Uterus (tissue), 4 donors: ENCODE measurements around the gene CTR9. TPM values are rescaled to one million over a fixed set of nuclear protein-coding genes. Genes with fewer than 3 reads are reported as not detected.

ENCODE experiments used
- DNase-seq, 2 donors: peaks; one replicate each; pipeline ENCODE4 v3.0.0-alpha.2; 2019 to 2020
- H3K27ac ChIP-seq, 2 donors: fragments of 200-600 bp; sonication (generic); 1 replicate in 1 of 2; 2 replicates in 1 of 2; pipeline ENCODE4 v1.5.1; 2016 to 2018
- H3K27me3 ChIP-seq, 2 donors: fragments of 200-600 bp; sonication (generic); one replicate each; pipeline ENCODE4 v1.5.1; 2018 to 2019; ENCODE audit warnings: control low read depth in 1 of 2
- H3K36me3 ChIP-seq, 2 donors: fragments of 200-600 bp; sonication (generic); one replicate each; pipeline ENCODE4 v1.5.1; 2019; ENCODE audit warnings: control low read depth in 1 of 2
- H3K4me1 ChIP-seq, 2 donors: fragments of 200-600 bp; sonication (generic); one replicate each; pipeline ENCODE4 v1.5.1; 2018 to 2019; ENCODE audit warnings: control low read depth in 1 of 2
- H3K4me3 ChIP-seq, 2 donors: fragments of 200-600 bp; sonication (generic); 1 replicate in 1 of 2; 2 replicates in 1 of 2; pipeline ENCODE4 v1.5.1; 2018 to 2019; ENCODE audit warnings: mild to moderate bottlenecking in 1 of 2
- H3K9me3 ChIP-seq, 2 donors: fragments of 200-600 bp; sonication (generic); one replicate each; pipeline ENCODE4 v1.5.1; 2019; ENCODE audit warnings: control low read depth in 1 of 2
- POLR2A ChIP-seq, 2 donors: fragments of 450-650 bp; IDR thresholded peaks; one replicate each; pipeline ENCODE4 v1.6.1; 2016; ENCODE audit warnings: antibody characterized with exemption in 2 of 2, mild to moderate bottlenecking in 1 of 2, moderate library complexity in 1 of 2
- intact Hi-C: fragments of 100-400 bp; cut with DNase I; formaldehyde crosslinking; loops from one replicate; pipeline ENCODE4 v1.15.1; 2023; ENCODE audit warnings: low total_unique reads
- total RNA-seq, 4 donors: library from RNA; depleted of rRNA in 3 of 4; stranded (reverse); fragments of >200 nt in 3 of 4; gene quantifications; one replicate each; pipeline versions ENCODE4 v1.1.0 to v1.2.4, GENCODE V29; 2014 to 2023
- TF ChIP-seq, protein P1 (sequence below), 4 experiments: fragments of 200-600 bp in 2 of 4; fragments of 450-650 bp in 2 of 4; sonication (generic) in 2 of 4; IDR thresholded peaks; one replicate each; pipeline ENCODE4 v1.5.1; 2016 to 2019; ENCODE audit warnings: antibody characterized with exemption in 4 of 4, mild to moderate bottlenecking in 2 of 4, moderate library complexity in 1 of 4
- donor health status: DM: yes; HTN: yes; CAD: no.

Gene CTR9
- total RNA-seq, 4 donors from 2014 or later = 22.0 to 48.6 (median 38.5) TPM

DNA sequence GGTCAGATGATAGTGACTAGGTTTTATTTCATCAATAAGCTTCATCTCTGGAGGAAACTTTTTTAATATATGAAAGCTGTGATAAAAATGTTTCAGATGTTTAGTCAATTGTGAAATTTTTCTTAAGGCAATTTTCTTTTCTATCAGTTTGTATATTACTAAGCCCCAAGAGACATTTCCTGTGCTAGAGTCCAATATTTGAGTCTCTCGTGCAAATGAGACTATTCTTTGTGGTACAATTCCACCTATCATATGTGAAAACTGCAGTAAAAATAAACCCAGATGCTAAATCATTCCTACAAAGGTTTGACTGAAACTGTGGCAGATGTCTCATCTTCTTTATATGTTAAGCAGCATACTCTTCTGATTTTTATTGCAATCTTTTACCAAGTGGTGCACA is 28.0 kb downstream of the CTR9 start:
- no peaks in the 10 kb centered on the region for H3K4me1 ChIP-seq
- DNase-seq = no peak
- no peak for TF ChIP-seq POLR2A (IDR thresholded peaks at IDR 0.05)
- TF ChIP-seq, protein P1, sequence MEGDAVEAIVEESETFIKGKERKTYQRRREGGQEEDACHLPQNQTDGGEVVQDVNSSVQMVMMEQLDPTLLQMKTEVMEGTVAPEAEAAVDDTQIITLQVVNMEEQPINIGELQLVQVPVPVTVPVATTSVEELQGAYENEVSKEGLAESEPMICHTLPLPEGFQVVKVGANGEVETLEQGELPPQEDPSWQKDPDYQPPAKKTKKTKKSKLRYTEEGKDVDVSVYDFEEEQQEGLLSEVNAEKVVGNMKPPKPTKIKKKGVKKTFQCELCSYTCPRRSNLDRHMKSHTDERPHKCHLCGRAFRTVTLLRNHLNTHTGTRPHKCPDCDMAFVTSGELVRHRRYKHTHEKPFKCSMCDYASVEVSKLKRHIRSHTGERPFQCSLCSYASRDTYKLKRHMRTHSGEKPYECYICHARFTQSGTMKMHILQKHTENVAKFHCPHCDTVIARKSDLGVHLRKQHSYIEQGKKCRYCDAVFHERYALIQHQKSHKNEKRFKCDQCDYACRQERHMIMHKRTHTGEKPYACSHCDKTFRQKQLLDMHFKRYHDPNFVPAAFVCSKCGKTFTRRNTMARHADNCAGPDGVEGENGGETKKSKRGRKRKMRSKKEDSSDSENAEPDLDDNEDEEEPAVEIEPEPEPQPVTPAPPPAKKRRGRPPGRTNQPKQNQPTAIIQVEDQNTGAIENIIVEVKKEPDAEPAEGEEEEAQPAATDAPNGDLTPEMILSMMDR (IDR thresholded peaks at IDR 0.05) = no peak
- no peak overlapping the region for H3K4me3 ChIP-seq
- H3K36me3 ChIP-seq = no peaks in the 10 kb centered on the region
- intact Hi-C loops = no loop called here
- peak overlapping the region; percentile 28 to 74 for H3K27ac ChIP-seq
- no peaks in the 10 kb centered on the region for H3K27me3 ChIP-seq
- no peaks in the 10 kb centered on the region for H3K9me3 ChIP-seq

- intact Hi-C loops = loop anchor here (10.0 kb wide), 1 partner anchor 245 kb away; no protein-coding TSS in a partner anchor
- H3K4me3 ChIP-seq = no peak overlapping the region
- no peaks in the 10 kb centered on the region for H3K27me3 ChIP-seq
- TF ChIP-seq, protein P1 (IDR thresholded peaks at IDR 0.05) = no peak
- TF ChIP-seq POLR2A (IDR thresholded peaks at IDR 0.05) = no peak
- no peaks in the 10 kb centered on the region for H3K36me3 ChIP-seq
- DNase-seq = no peak
- H3K9me3 ChIP-seq = no peaks in the 10 kb centered on the region
- no peaks in the 10 kb centered on the region for H3K4me1 ChIP-seq
- no peak overlapping the region for H3K27ac ChIP-seq
Measured at GRCh38 chr11:10780040-10780439, 29.0 kb downstream of the CTR9 start.

DNA sequence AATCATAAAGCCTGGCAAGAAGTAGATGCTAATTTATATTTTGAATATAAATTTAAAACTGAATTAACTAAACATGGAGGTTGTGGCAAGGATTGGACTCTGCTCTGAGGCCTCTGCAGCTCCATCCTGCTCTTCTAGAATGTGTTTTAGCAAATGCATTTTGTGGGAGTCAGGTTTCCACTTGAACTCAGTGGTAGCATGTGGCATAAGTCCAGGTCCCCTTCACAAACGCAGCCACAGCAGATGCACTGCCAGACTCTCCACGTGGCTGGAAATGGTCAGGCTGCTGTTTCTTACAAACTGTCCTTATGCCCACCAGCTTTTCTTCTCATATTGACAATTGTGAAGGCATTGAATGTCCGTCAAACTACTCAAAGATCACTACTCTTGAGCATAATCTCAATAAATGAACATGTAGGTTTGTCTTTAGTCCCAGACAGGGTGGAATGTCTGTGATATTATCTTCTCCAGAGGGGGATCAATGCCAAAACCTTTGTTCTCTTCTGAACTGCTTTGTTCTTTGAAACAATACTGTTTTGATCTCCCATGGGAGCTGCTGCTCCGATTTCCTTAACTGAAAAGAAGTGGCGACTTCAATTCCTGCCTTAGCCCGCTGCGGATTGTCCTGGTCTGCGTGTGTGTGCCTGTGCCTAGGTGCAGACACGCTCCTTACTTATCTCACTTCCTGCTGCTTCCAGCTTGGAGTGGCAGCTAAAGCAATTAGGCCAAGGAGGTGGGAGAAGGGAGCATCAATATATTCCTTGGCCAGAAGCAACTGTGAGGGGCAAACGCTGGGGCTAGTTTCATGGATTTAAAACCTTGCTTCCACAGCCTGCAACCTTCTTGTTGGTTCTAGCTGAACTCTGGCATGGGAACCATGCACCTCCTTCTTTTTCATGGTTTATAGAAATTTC is 33.4 kb downstream of the CTR9 start:
- H3K9me3 ChIP-seq = no peaks in the 10 kb centered on the region
- DNase-seq = no peak
- H3K4me3 ChIP-seq = no peak overlapping the region
- no peaks in the 10 kb centered on the region for H3K27me3 ChIP-seq
- H3K4me1 ChIP-seq = no peaks in the 10 kb centered on the region
- no peak overlapping the region for H3K27ac ChIP-seq
- TF ChIP-seq POLR2A (IDR thresholded peaks at IDR 0.05) = no peak
- TF ChIP-seq, protein P1 (IDR thresholded peaks at IDR 0.05) = no peak
- intact Hi-C loops = loop anchor here (10.0 kb wide), 1 partner anchor 240 kb away; no protein-coding TSS in a partner anchor
- no peaks in the 10 kb centered on the region for H3K36me3 ChIP-seq

DNA sequence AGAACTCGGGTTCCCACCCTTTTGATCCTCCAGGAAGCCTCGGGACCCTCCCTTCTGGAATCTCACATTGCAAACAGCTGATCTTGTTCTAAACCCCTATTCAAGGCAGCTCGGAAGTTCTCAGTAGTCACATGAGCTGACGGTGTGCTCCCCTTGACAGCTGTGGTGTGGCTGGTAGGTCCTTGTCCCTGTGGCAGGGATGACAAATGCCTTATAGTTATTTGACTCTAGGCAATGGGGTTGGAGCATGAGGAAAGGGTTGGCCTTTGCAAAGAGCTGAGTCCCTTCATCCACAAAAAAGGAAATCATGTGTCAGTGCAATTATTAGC is 34.1 kb downstream of the CTR9 start:
- intact Hi-C loops = loop anchor here (10.0 kb wide), 1 partner anchor 240 kb away; no protein-coding TSS in a partner anchor
- Histone ChIP-seq H3K4me1 (no peaks in the 10 kb centered on the region), H3K27ac (no peak overlapping the region), H3K9me3 (no peaks in the 10 kb centered on the region), H3K4me3 (no peak overlapping the region), H3K36me3 (no peaks in the 10 kb centered on the region), H3K27me3 (no peaks in the 10 kb centered on the region)
- DNase-seq = no peak
- TF ChIP-seq POLR2A (IDR thresholded peaks at IDR 0.05) = no peak
- TF ChIP-seq, protein P1 (IDR thresholded peaks at IDR 0.05) = no peak

DNA sequence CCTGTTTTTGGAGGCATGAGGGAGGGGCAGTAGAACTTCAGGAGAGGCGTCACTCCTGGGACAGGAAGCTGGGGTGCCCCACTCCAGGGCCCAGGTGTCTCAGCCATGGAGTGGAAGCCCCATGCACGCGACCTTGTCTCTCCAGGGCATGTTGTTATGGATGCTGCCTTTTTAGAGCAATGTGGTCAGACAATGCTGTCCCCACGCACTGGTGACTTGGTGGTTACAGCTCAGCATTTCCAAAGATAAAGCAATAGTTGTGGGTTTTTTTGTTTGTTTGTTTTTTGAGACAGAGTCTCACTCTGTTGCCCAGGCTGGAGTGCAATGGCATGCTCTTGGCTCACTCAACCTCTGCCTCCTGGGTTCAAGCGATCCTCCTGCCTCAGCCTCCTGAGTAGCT is 35.4 kb downstream of the CTR9 start:
- H3K27ac ChIP-seq = no peak overlapping the region
- intact Hi-C loops = loop anchor here (10.0 kb wide), 1 partner anchor 238 kb away; no protein-coding TSS in a partner anchor
- TF ChIP-seq, protein P1 (IDR thresholded peaks at IDR 0.05) = no peak
- TF ChIP-seq POLR2A (IDR thresholded peaks at IDR 0.05) = no peak

More for the DNA sequence above, 35.4 kb downstream of the CTR9 start:
- Histone ChIP-seq H3K4me3 (no peak overlapping the region), H3K9me3 (no peaks in the 10 kb centered on the region), H3K27me3 (no peaks in the 10 kb centered on the region), H3K36me3 (no peaks in the 10 kb centered on the region), H3K4me1 (no peaks in the 10 kb centered on the region)
- no peak for DNase-seq
